Measurements from ENCODE around the gene UBE2F.

UBE2F gene

GRCh38 chr2:238022594-238023157, 55.9 kb downstream of the UBE2F start:
- peaks cover 7% of the 10 kb centered on the region for H3K4me1 ChIP-seq
- H3K9ac ChIP-seq: no peak overlapping the region
- TF ChIP-seq, protein P1, sequence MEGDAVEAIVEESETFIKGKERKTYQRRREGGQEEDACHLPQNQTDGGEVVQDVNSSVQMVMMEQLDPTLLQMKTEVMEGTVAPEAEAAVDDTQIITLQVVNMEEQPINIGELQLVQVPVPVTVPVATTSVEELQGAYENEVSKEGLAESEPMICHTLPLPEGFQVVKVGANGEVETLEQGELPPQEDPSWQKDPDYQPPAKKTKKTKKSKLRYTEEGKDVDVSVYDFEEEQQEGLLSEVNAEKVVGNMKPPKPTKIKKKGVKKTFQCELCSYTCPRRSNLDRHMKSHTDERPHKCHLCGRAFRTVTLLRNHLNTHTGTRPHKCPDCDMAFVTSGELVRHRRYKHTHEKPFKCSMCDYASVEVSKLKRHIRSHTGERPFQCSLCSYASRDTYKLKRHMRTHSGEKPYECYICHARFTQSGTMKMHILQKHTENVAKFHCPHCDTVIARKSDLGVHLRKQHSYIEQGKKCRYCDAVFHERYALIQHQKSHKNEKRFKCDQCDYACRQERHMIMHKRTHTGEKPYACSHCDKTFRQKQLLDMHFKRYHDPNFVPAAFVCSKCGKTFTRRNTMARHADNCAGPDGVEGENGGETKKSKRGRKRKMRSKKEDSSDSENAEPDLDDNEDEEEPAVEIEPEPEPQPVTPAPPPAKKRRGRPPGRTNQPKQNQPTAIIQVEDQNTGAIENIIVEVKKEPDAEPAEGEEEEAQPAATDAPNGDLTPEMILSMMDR (IDR thresholded peaks at IDR 0.05): no peak
- H3K79me2 ChIP-seq: peaks cover 9% of the 10 kb centered on the region
- no peaks in the 10 kb centered on the region for H3K9me3 ChIP-seq (ENCODE audit: control insufficient read depth, low read length)
- H3K4me3 ChIP-seq (ENCODE audit: low read depth, low read length): no peak overlapping the region
- no peak overlapping the region for H2AFZ ChIP-seq
- H3K36me3 ChIP-seq (ENCODE audit: control insufficient read depth, insufficient read depth, low read length): no peaks in the 10 kb centered on the region
- no peak overlapping the region for H3K27ac ChIP-seq
- no peak overlapping the region for H3K4me2 ChIP-seq (ENCODE audit: low read length)
- H3K27me3 ChIP-seq (ENCODE audit: control insufficient read depth, insufficient read depth, low read length): no peaks in the 10 kb centered on the region

DNA sequence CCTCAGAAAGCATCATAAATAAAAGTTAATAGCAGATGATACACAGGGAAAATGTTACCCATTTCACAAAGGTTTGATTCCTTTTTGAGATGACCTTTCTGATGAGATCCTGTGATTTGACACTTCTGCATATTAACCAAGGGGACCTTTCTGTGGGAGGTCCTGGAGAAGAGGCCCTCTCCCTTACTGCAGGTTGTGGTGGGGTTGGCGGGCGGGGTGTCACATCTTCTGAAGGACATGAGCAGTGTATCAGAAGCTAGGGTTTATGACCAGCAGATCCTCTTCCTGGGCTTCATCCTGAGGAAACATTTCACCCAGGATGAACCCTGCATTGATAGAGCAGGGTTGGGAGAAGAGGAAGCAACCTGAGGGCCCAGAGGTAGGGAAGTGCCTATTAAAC, 56.8 kb downstream of the UBE2F start:
- Histone ChIP-seq H2AFZ (no peak overlapping the region), H3K4me1 (peaks cover 7% of the 10 kb centered on the region), H3K9ac (no peak overlapping the region), H3K9me3 (ENCODE audit: control insufficient read depth, low read length) (no peaks in the 10 kb centered on the region), H3K36me3 (ENCODE audit: control insufficient read depth, insufficient read depth, low read length) (no peaks in the 10 kb centered on the region), H3K27ac (no peak overlapping the region), H3K4me2 (ENCODE audit: low read length) (no peak overlapping the region), H3K27me3 (ENCODE audit: control insufficient read depth, insufficient read depth, low read length) (no peaks in the 10 kb centered on the region), H3K79me2 (peaks cover 9% of the 10 kb centered on the region), H3K4me3 (ENCODE audit: low read depth, low read length) (no peak overlapping the region)
- TF ChIP-seq, protein P1 (IDR thresholded peaks at IDR 0.05): no peak

GRCh38 chr2:238024986-238025385, 58.2 kb downstream of the UBE2F start:
- H3K9ac ChIP-seq: no peak overlapping the region
- no peaks in the 10 kb centered on the region for H3K36me3 ChIP-seq (ENCODE audit: control insufficient read depth, insufficient read depth, low read length)
- H3K79me2 ChIP-seq: peaks cover 9% of the 10 kb centered on the region
- peaks cover 7% of the 10 kb centered on the region for H3K4me1 ChIP-seq
- H3K27me3 ChIP-seq (ENCODE audit: control insufficient read depth, insufficient read depth, low read length): no peaks in the 10 kb centered on the region
- H3K4me3 ChIP-seq (ENCODE audit: low read depth, low read length): no peak overlapping the region
- no peak overlapping the region for H3K27ac ChIP-seq
- H3K4me2 ChIP-seq (ENCODE audit: low read length): no peak overlapping the region
- H3K9me3 ChIP-seq (ENCODE audit: control insufficient read depth, low read length): no peaks in the 10 kb centered on the region
- H2AFZ ChIP-seq: no peak overlapping the region
- TF ChIP-seq, protein P1 (IDR thresholded peaks at IDR 0.05): no peak

- no peak overlapping the region for H3K4me3 ChIP-seq (ENCODE audit: low read depth, low read length)
- peaks cover 5% of the 10 kb centered on the region for H3K79me2 ChIP-seq
- no peaks in the 10 kb centered on the region for H3K36me3 ChIP-seq (ENCODE audit: control insufficient read depth, insufficient read depth, low read length)
- peaks cover 11% of the 10 kb centered on the region for H3K4me1 ChIP-seq
- no peak overlapping the region for H2AFZ ChIP-seq
- H3K4me2 ChIP-seq (ENCODE audit: low read length): no peak overlapping the region
- no peak overlapping the region for H3K27ac ChIP-seq
- H3K9ac ChIP-seq: no peak overlapping the region
- H3K27me3 ChIP-seq (ENCODE audit: control insufficient read depth, insufficient read depth, low read length): no peaks in the 10 kb centered on the region
- no peaks in the 10 kb centered on the region for H3K9me3 ChIP-seq (ENCODE audit: control insufficient read depth, low read length)
- TF ChIP-seq, protein P1 (IDR thresholded peaks at IDR 0.05): no peak
Measured at GRCh38 chr2:238025741-238026360, 59.0 kb downstream of the UBE2F start.

GRCh38 chr2:238027058-238027457, 60.2 kb downstream of the UBE2F start:
- Histone ChIP-seq H3K4me1 (peaks cover 18% of the 10 kb centered on the region), H3K27ac (no peak overlapping the region), H3K9ac (no peak overlapping the region), H3K36me3 (ENCODE audit: control insufficient read depth, insufficient read depth, low read length) (no peaks in the 10 kb centered on the region), H3K4me3 (ENCODE audit: low read depth, low read length) (no peak overlapping the region), H3K9me3 (ENCODE audit: control insufficient read depth, low read length) (no peaks in the 10 kb centered on the region), H2AFZ (no peak overlapping the region), H3K4me2 (ENCODE audit: low read length) (no peak overlapping the region), H3K27me3 (ENCODE audit: control insufficient read depth, insufficient read depth, low read length) (no peaks in the 10 kb centered on the region), H3K79me2 (no peaks in the 10 kb centered on the region)
- TF ChIP-seq, protein P1 (IDR thresholded peaks at IDR 0.05): no peak

Measured in parathyroid adenoma (tissue), 2 donors.